Right lobe of liver (tissue), 4 donors: ENCODE results near the gene CACNB2.

Experiments
- CTCF ChIP-seq, 4 donors: fragments of 200-600 bp in 3 of 4; fragments of 450-650 bp in 1 of 4; IDR thresholded peaks; one replicate each; pipeline versions ENCODE4 v1.5.1 to v1.8.0; 2016 to 2022; ENCODE audit warnings: antibody characterized with exemption in 4 of 4, mild to moderate bottlenecking in 2 of 4
- POLR2A ChIP-seq: fragments of 450-650 bp; IDR thresholded peaks from one replicate; pipeline ENCODE4 v1.6.1; 2017; ENCODE audit warnings: antibody characterized with exemption, mild to moderate bottlenecking
- donor health status: DM: no; HTN: no; CAD: no.
- donor health status: DM: no; HTN: no; CAD: no.
- donor health status: DM: no; HTN: yes; CAD: no.

GRCh38 chr10:18333621-18334020 lies 193.4 kb downstream of the CACNB2 start:
- no peak for TF ChIP-seq CTCF (IDR thresholded peaks at IDR 0.05)
- TF ChIP-seq POLR2A, result no peak
